GM21825 (cell line): ENCODE results near the gene CNDP1.

Experiments
- ATAC-seq: cut with Tn5 transposase; IDR thresholded peaks from one replicate; pipeline ENCODE4 v1.9.1; 2021; ENCODE audit warnings: mild to moderate bottlenecking, moderate library complexity; ENCODE audit not compliant: unreplicated experiment

Gene CNDP1

GRCh38 chr18:74617486-74617885, 83.2 kb downstream of the CNDP1 start:
- ATAC-seq, result no peak

DNA sequence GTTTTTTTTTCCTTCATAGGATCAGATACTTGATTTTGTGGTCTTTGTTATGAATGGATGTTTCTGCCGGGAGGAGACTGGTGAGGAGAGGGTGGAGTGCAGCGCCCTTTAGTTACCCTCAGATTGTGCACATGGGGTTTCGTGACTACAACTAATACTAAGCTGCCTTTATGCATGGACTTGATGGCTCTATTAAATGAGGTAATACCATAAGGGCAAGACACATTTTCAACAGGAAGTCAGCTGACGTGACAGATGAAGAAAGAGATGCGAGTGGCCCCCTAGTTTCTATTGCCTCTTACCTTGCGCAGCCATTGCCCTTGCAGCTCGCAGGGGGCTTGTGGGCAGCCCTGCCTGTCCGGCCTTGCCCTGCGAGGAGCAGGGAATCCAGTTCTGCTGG, 87.8 kb downstream of the CNDP1 start:
- no peak for ATAC-seq

GRCh38 chr18:74623047-74623816, 88.9 kb downstream of the CNDP1 start:
- no peak for ATAC-seq

- ATAC-seq, result no peak
Measured at GRCh38 chr18:74624466-74624865, 90.2 kb downstream of the CNDP1 start.

DNA sequence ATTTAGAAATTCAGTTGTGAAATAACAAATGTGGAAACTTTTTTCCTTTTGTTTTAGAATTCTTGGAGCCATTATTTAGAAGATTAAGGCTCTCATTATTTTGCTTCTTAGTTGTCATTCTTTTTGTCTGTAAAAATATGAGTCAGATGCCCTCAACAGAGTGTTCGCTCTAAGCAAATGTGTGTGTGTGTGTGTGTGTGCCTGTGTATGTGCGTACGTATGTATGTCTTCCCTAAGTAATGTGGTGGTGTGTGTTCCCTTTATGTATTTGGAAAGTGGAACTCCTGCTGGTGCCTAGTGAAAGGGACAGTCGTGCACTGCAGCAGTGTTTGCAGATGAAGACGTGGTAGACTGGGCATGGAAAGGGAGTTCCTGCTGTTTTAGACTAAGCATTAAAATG, 90.9 kb downstream of the CNDP1 start:
- ATAC-seq, result no peak

DNA sequence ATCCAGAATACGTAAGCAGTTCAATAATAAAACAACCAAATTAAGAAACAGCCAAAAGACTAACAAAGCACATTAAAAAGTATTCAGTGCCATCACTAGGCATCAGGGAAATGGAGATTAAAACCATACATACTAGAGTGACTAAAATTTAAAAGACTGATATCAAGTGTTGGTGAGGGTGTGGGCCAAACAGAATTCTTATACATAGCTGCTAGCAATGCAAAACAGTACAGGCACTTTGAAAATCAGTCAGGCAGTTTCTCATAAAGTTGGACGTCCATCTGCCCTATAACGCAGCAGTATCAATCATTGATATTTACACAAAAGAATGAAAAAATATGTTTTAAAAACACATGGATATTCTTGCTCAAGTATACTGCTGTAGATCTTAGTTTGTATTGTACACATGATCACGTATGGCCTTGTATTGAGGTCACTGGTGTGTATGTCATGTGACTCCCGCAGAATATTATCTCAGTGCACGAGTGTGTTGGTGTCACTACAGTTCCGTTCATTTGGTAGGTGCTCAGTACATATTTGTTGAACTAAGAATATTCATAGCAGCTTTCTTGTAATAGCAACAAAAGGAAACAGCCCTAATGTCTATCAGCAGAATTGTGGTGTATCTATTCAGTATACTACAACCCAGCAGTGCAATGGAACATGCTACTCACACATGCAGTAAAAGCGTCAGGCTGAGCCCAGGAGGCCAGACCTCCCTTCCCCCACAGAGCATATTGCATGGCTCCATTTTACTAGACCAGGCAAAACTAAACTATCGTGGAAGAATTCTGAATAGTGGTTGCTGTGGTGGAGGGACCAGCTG, 92.0 kb downstream of the CNDP1 start:
- no peak for ATAC-seq

- no peak for ATAC-seq
Measured at GRCh38 chr18:74630804-74631203, 96.5 kb downstream of the CNDP1 start.

DNA sequence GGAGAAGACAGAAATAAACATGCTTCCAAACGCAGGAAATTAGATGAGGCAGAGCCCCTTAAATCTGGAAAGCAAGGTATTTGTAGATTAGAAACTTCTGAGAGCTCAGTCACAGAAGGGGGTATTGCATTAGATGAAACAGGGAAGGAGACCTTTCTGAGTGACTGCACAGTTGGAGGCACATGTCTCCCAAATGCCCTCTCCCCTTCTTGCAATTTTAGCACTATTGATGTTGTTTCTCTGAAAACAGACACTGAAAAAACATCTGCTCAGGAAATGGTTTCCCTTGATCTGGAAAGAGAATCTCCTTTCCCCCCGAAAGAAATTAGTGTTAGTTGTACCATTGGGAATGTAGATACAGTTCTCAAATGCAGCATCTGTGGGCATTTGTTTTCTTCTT, 96.9 kb downstream of the CNDP1 start:
- no peak for ATAC-seq

DNA sequence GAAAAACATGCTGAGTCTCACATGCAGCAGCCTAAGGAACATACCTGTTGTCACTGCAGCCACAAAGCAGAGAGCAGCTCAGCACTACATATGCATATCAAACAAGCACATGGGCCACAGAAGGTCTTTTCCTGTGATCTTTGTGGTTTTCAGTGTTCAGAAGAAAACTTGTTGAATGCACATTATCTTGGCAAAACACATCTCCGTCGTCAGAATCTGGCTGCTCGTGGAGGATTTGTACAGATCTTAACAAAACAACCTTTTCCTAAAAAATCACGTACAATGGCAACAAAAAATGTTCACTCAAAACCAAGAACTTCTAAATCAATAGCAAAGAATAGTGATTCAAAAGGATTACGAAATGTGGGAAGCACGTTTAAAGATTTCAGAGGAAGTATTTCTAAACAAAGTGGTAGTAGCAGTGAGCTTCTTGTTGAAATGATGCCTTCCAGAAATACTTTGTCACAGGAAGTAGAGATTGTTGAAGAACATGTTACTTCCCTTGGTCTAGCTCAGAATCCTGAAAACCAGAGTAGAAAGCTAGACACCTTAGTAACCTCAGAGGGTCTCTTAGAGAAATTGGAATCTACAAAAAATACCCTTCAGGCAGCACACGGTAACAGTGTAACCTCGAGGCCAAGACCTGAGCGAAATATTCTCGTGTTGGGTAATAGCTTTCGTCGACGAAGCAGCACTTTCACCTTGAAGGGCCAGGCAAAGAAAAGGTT, 97.5 kb downstream of the CNDP1 start:
- ATAC-seq, result no peak

GRCh38 chr18:74632351-74632679, 98.0 kb downstream of the CNDP1 start:
- ATAC-seq, result no peak

DNA sequence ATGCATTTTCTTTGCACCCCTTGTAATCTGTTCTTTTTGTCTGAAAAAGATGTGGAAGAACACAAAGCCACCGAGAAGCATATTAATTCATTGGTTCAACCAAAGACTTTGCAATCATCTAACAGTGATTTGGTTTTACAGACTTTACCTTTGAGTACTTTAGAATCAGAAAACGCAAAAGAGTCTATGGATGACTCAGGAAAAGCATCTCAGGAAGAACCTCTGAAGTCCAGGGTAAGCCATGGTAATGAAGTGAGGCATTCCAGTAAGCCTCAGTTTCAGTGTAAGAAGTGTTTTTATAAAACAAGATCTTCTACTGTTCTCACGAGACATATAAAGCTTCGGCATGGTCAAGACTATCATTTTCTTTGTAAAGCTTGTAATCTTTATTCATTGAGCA, 98.6 kb downstream of the CNDP1 start:
- no peak for ATAC-seq

GRCh38 chr18:74633652-74634352, 99.5 kb downstream of the CNDP1 start:
- ATAC-seq, result no peak

DNA sequence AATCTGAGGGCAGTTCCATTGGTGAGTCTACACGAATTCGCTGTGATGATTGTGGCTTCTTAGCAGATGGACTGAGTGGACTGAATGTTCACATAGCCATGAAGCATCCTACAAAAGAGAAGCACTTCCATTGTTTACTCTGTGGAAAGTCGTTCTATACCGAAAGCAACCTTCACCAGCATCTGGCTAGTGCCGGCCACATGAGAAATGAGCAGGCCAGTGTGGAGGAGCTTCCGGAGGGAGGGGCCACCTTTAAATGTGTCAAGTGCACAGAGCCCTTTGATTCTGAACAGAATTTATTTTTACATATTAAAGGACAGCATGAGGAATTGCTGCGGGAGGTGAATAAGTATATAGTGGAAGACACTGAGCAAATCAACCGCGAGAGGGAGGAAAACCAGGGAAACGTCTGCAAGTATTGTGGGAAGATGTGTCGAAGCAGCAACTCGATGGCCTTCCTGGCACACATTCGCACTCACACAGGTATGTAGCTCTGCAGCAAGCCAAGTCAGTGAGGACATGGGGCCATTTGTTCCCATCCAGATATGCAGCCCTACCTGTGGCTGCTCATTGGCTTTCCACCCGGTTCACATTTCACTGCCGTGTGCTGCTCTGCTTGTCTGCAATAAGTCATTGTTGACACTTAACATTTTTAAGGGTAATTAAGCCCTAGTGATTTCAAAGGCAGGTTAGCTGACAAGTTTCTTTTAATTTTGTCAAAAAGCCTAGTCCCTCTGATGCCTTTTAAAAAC, 101.1 kb downstream of the CNDP1 start:
- ATAC-seq, result no peak
